Astrocyte of the hippocampus (primary cell): ENCODE data around the gene CAPN5.

Experiments used
- DNase-seq: peaks from one replicate; pipeline ENCODE4 v3.0.0; 2011; ENCODE audit warnings: low read depth, low spot score

Gene CAPN5

DNA sequence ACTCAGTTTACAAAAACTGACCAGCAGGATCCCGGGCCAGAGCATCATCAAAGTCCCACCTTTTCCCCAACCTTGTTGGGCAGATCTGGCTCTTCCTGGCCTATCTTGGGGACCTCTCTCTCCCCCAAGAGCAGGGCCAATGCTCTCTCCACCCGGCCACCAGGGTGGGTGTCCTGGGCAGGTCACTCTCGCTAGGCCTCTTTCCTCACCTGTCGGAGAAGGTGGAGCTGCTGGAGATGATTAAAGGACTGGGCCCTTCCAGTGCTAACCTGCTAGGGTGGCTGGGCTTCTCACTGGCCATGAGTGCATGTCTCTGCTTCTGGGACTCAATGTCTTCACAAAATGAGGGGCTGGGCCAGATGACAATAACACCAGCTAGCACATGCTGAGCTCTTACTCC is 2.9 kb upstream of the CAPN5 start:
- DNase-seq = no peak

DNA sequence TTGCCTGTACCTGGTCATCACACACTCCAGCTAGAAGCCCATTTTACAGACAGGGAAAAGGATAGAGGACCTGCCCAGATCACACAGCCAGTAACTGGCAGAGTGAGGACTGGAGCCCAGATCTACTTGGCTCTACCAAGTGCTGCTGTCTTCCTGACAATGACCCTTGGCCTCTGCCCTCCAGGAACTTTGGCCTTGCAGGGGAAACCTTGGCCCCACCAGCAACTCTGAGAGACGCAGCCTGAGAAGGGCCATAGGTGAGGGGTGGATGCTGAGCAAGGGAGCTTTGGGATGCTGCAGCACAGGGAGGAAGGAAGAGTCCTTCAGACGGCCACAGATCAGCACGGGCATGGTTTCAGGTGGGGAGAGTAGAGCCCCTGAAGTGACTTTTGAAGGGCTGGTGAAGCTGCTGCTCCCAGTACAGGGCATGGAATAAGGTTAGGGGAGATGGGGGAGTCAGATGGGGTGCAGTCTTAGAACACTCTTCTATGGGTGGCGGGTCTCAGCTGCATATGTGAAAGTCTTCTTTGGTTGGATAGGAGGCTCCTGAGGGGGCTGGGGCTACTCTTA is 2.0 kb upstream of the CAPN5 start:
- no peak for DNase-seq

DNA sequence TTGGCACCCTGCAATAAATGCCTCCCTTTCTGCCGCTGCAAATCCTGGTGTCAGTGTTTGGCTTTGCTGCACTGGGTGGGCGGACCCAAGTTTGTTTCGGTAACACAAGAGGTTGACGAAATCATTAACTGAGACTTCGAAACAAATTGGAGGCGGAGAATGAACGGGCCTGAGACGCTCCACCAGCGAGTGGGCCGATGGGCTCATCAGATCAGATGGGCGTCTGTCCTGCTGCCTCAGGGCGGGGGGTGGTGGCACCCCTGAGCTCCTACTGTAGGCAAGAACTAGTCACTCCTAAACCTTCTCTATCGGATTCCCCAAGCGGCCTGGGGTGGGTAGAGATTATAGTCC is 918 bp upstream of the CAPN5 start:
- DNase-seq = peak; percentile 54

- no peak for DNase-seq
These were observed 1.2 kb downstream of the CAPN5 start for GRCh38 chr11:77067861-77068443.

DNA sequence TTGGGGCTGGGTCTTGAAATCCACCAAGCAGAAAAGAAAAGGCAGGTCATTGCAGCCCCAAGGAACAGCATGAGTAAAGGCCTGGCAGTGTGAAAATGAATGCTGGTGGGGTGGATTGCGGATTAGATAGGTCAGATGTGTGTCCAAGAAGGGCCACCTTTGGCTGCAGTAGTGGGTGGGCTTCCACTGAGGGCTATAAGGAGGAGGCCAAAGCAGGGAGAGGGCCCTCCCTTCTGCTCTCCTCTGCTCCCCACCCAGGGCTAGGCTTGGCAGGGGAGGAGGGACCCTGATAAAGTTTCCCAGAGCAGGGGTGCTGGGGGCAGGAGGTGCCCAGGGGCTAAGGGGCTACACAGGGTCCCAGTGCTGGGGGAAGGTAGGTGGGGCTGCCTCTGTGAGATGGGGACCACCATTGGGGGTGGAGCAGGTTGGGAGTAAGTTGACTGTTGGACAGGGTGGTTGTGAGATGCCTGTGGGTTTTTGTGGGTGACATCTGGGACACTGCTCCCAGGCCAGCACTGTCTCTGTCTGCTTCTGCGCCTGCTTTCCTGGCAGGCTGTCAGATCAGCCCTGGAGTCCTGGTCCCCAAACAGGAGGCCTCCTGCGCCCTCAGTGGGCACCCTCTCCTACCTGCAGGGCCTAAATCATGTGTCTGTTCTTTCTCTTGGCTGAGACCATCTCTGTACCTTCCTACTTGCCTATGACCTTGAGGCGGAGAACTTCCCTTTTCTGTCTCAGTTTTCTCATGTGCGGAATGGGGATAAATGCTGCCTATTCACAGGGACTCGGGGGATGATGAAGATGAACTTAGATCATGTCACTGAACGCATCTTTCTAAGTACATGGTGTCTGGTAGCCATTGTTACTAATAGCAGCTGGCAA is 1.9 kb downstream of the CAPN5 start:
- no peak for DNase-seq

DNA sequence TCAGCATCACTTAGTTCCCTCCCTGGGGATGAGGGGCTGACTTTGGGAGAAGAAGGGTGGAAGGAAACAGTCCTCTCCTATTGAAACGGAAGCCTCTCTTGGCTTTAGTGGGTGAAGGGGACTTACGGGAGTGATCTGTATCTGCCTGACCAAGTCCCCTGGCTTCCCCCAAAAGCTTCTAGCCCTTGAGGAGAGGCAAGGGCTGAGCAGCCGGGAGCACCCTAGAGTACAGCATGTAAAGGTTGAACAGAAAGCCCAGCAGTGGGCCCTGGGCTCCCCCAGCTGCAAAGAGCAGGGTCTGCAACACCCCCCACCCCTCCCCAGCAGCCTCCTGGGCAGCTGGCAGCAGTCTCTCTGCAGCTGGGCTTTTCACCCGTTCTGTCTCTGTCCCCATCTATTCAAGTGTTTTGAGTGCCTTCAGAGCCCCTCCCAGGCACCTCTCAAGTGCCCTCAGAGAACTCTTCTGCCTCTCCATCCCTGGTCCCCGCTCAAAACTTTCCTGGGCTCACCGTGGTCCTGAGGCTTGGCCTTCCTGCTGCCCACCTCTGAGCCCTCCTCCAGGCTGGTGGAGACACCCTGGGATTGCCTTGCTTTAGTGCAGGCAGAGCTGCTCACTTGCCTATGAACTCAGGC is 2.7 kb downstream of the CAPN5 start:
- no peak for DNase-seq

GRCh38 chr11:77069969-77070582 is 3.3 kb downstream of the CAPN5 start:
- DNase-seq = no peak

DNA sequence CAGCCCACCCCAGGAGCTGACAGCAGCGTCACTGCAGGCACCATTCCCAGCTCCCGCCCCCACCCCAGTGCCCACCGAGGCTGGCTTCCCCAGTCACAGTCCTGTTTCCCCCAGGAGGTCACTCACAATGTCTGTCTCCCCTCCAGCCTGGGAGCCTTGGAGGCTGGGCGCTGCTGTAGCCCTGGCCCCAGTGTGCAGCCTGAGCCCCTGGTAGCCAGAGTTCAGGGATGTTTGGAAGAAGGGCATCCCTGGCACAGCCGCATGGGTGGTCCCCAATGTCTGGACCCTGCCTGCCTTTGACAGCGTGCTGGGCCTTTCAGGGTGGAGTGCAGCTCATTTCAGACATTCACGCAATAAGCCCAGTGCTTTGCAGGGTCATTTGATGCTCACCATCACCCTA is 4.3 kb downstream of the CAPN5 start:
- no peak for DNase-seq

- DNase-seq = no peak
These were observed 5.2 kb downstream of the CAPN5 start for GRCh38 chr11:77071671-77072605.

DNA sequence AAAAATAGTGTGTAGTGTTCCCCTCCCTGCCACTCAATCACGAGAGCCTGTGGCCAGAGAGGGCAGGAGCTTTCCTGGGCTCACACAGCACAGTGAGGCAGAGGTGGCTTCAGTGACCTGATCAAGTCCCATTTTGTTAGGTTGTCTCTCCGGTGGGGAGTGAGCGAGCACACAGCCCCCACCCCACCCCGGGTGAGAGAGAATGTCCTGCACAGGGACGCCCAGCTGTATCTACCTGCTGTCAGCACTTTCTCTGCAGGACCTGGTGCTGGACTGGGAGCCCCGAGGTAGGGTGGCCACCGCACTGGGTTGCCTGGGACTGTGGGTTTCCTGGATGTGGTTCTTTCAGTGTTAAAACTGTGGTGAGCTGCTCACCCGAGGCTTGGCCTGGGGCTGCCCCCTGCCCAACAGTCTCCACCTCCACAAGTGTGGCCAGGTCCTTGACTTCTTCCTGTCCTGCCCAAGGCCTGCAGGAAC is 6.1 kb downstream of the CAPN5 start:
- DNase-seq = no peak

DNA sequence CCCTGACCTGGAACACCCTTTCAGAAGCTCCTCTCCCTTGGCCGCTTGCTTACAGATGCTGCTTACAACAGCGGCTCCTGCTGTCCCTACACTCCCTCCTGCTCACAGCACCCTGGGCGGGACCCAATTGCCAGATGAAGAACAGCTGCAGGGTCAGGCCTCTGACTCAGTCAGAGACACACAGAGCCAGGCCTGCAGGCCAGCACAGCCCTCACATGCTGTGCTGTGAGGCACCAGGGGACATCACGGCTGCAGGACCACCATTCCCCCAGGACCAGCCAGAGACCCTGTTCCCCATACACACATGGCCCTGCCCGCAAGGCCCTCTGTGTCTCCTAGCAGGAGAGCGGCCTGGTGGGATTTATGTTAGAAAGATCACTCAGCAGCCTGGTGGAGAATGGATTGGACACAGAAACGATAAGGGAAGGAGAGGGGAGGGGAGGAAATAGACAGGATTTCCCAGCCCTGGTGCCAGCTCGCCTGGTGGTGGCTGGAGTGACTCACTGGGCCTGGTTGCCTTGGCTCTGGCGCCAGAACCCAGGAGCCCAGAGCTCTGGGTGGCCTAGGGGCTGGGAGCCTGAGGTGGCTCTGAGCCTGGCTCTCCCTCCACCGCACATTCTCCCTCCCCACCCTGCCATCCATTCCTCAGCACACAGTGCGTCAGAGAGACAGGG is 6.7 kb downstream of the CAPN5 start:
- peak; percentile 88 for DNase-seq

DNA sequence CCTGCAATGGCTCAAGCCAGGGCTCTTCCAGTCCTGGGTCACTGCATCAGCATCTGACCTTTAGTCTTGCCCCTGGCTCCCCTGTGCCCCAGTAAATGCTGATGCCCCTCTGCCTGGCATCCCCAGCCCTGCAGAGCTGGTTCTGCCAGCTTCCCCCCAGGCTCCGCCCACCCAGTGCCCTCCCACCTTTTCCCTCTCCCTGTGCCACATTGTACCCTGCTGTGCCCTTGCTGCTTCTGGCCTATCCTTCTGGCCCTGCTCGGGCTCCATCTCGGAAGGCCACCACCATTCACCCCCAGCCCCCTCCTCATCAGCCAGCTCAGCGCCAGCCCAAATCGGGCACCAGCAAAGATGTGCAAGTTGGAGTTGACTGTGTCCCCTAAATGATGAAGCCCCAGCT is 7.4 kb downstream of the CAPN5 start:
- DNase-seq = no peak

- DNase-seq = no peak
These were observed 8.0 kb downstream of the CAPN5 start for GRCh38 chr11:77074626-77075221.

DNA sequence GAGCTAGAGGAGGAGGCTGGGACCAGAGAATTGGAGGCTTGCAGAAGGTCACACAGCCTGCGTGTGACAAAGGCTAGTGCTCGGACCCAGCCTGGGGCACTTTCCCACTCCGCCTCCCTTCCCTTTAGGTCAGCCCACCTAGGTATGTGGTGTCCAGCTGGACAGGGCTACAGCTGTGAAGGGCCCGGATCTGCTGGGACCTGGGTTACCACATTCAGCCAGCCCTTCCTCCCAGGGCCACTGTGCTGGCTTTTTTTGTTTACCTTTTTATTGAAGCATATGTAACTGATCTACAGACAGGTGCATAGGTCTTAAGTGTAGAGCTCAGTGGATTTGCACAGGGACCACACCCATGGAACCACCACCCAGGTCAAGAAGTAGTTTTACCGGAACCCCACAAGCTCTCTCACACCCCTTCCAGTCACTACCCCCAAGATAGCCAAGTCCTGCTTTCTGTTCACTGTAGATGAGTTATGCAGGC is 8.7 kb downstream of the CAPN5 start:
- DNase-seq = no peak

DNA sequence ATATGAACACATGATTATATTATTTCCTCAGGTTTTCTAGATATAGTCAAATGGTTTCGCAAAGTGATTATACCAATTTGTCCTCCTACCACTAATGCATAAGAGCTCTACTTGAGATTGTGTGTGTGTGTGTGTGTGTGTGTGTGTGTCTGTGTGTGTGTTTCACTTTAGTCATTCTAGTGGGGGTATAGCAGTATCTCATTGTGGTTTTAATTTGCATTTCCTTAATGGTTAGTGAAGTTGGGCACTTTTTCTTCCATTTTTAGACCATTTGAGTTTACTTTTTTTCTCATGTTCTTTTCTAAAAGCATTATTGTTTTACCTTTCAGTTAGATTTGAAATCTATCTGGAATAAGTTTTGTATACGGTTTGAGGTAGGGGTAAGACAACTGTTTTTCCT is 12.9 kb downstream of the CAPN5 start:
- DNase-seq = no peak

DNA sequence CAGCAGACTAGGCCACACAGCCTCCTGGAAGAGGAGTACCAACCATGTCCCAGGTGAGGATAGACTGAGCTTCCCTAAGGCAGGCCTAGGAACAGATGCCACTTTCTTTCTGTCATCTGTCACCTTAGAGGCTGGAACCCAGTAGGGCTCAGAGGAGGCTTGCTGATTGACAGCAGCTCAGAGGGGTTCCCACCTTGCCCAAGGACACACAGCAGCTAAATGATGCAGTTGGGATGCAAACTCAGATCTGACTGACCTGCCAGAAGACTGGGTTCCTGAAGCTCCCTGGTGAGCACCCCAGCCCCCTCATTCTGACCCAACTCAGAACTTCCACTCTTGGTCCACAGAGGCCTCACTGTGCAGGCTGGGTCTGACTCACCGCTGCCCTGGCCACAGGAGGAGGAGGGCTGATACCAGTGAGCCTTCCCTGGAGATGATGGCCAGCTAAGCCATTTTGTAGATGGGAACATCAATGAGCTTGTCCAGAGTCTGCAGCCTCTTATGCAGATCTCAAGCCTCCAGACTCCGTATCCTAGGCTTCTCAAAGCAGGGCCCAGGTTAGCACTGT is 14.0 kb downstream of the CAPN5 start:
- DNase-seq = no peak

DNA sequence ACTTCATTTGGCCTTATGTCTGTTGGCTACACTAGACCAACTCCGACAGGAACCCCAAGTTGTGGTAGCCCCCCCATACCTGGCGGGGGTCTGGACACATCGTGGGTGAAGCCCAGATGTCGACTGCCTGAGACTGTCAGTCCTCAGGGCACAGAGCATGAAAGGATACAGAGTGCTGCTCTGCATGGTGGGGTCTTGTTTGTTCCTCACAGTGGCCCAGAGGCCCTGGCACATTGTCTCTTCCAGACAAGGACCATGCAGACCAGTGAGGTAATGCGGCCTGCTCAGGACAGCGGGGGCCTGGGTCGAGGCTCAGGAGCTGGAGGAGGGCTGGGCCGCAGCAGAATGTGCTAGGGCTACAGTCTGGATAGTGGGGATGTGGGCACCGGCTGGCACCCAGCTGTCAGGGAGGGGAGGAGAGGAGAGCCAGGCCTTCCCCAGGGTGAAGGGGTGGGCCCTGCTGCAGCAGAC is 14.6 kb downstream of the CAPN5 start:
- DNase-seq = no peak

DNA sequence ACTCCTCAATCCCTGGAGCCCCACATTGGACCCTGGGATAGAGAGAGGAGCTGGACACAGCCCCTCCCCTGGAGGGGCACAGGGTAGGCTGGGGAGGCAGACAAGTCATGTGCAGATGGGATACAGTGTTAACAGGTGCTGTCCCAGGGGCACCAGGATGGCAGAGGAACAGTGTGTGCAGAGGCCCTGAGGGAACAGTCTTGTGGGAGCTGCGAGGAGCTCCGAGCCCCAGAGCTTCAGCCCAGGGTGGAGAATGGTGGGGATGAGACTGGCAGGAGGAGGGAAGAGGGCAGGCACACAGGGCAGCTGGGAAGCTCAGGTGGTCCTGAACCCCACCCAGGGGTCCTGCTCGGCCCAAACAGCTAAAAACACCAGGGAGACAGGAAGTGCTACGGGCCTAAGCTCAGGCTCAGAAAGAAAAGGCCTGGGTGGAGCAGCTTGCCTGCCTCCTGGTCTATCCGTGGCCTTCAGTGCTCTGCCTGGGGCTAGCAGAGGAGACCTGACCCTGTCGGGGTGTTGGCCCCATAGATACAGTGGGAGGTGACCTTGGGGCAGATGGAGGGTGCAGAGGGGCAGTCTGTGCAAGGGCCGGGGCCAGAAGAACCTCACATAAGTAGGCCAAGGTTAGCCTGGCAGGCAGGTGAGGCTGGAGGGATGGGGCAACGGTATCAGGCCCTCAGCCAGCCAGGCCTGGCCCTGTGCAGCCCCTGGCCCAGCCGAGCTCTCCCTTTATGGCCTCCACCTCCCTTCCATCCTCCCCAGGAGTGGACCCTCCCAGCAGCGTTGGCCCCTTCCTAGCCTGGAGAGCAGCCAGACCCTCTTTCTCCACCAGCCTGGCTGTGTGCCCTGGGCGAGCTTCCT is 15.4 kb downstream of the CAPN5 start:
- no peak for DNase-seq
